Measurements from ENCODE around the gene CBY2.

- TF ChIP-seq CTCF (conservative IDR thresholded peaks at IDR 0.05; ENCODE audit: low read depth, low read length) (no peak), POLR2A (IDR thresholded peaks at IDR 0.05; ENCODE audit: low read depth, low read length) (no peak), SMC3 (IDR thresholded peaks at IDR 0.05; ENCODE audit: low read depth, low read length) (no peak), ELK1 (IDR thresholded peaks at IDR 0.05; ENCODE audit: borderline replicate concordance, low read depth, low read length) (no peak), RAD21 (IDR thresholded peaks at IDR 0.05; ENCODE audit: low read length) (no peak), CHD1 (IDR thresholded peaks at IDR 0.05; ENCODE audit: low read depth, low read length) (no peak)
Measured at GRCh38 chr13:45659536-45659935, 42.6 kb upstream of the CBY2 start.

All from IMR-90 (cell line).